HCT116 (cell line): ENCODE results near the gene SPATC1L. TPM values are rescaled to one million over a fixed set of nuclear protein-coding genes. Genes with fewer than 3 reads are reported as not detected.
A peak's percentile ranks its signal among the peaks of the same experiment; 100 is the strongest.

ENCODE experiments used
- ATAC-seq: fragments of 200-7000 bp; cut with Tn5 transposase; 2 replicates; pipeline ENCODE4 v1.9.1; 2020; ENCODE audit warnings: mild to moderate bottlenecking, moderate library complexity
- BruUV-seq: library from RNA; stranded (reverse); fragments of 400-500 nt; replicated peaks from 2 replicates; lab custom pipeline; 2021; lab: Mats Ljungman, UMichigan
- CTCF ChIA-PET: fragments of 300-600 bp; sonication (Branson Sonifier 250); formaldehyde crosslinking; loops from one replicate; lab custom pipeline; 2021; ENCODE audit warnings: antibody characterized with exemption; lab: Charles Lee
- POLR2A ChIA-PET: fragments of 300-600, 350-600 bp; sonication (Branson Sonifier 250); formaldehyde crosslinking; loops from one replicate; lab custom pipeline; 2021; ENCODE audit warnings: antibody characterized with exemption; lab: Charles Lee
- RAD21 ChIA-PET, 2 experiments: fragments of 300-600 bp; sonication (Branson Sonifier 250); formaldehyde crosslinking; loops; one replicate each; lab custom pipeline; 2023; ENCODE audit warnings: low total read pairs in 2 of 2; ENCODE audit not compliant: uncharacterized antibody in 2 of 2, unreplicated experiment in 2 of 2, low non-redundant PET in 1 of 2; lab: Charles Lee
- DNase-seq: peaks from one replicate; pipeline ENCODE4 v3.0.0-alpha.2; 2010; ENCODE audit warnings: low read depth, low spot score
- H2AFZ ChIP-seq: fragments of 200-600 bp; shearing (Covaris generic), sonication (generic); 2 replicates; pipeline ENCODE4 v1.6.1; 2017; ENCODE audit warnings: low read depth, mixed run types, mixed read lengths, antibody characterized with exemption, low read length; ENCODE audit not compliant: poor library complexity, severe bottlenecking
- H3K27ac ChIP-seq: 2 replicates; pipeline ENCODE4 v1.5.1; 2012; ENCODE audit warnings: low read depth, low read length
- H3K27me3 ChIP-seq: fragments of 200-600 bp; sonication (generic); 2 replicates; pipeline ENCODE4 v1.6.1; 2016; ENCODE audit warnings: mixed run types, low read length, mixed read lengths; ENCODE audit not compliant: insufficient read depth
- H3K36me3 ChIP-seq, 2 experiments: fragments of 200-500 bp in 1 of 2; fragments of 200-600 bp in 1 of 2; sonication (Bioruptor generic) in 1 of 2; sonication (generic) in 1 of 2; 2 replicates each; pipeline versions ENCODE4 v1.5.1 to v1.6.1; 2014 to 2016; ENCODE audit warnings: low read length in 2 of 2, inconsistent platforms in 1 of 2, mixed read lengths in 1 of 2, mixed run types in 1 of 2; ENCODE audit not compliant: insufficient read depth in 2 of 2, control insufficient read depth in 1 of 2
- H3K4me1 ChIP-seq, 2 experiments: fragments of 200-600 bp in 1 of 2; sonication (generic) in 1 of 2; 2 replicates each; pipeline versions ENCODE4 v1.5.1 to v1.6.1; 2012 to 2017; ENCODE audit warnings: low read length in 2 of 2, inconsistent platforms in 1 of 2, mild to moderate bottlenecking in 1 of 2, mixed read lengths in 1 of 2, mixed run types in 1 of 2, moderate library complexity in 1 of 2; ENCODE audit not compliant: insufficient read depth in 2 of 2, control insufficient read depth in 1 of 2
- H3K4me2 ChIP-seq: fragments of 200-600 bp; sonication (generic); 2 replicates; pipeline ENCODE4 v1.6.1; 2017; ENCODE audit warnings: mixed run types, low read length, mixed read lengths
- H3K4me3 ChIP-seq, 2 experiments: fragments of 200-600 bp in 1 of 2; sonication (generic) in 1 of 2; replicated peaks in 1 of 2; 2 replicates each; pipeline ENCODE4 v1.5.1; 2011 to 2016; ENCODE audit warnings: low read length in 2 of 2, control low read depth in 1 of 2, low read depth in 1 of 2, mild to moderate bottlenecking in 1 of 2, mixed read lengths in 1 of 2, mixed run types in 1 of 2
- H3K79me2 ChIP-seq: fragments of 200-600 bp; sonication (generic); 2 replicates; pipeline ENCODE4 v1.6.1; 2017; ENCODE audit warnings: mild to moderate bottlenecking, mixed run types, low read length, moderate library complexity, mixed read lengths; ENCODE audit not compliant: insufficient read depth
- H3K9ac ChIP-seq: fragments of 200-600 bp; sonication (generic); 2 replicates; pipeline ENCODE4 v1.6.1; 2016; ENCODE audit warnings: low read length, mixed read lengths
- H3K9me2 ChIP-seq: fragments of 200-600 bp; sonication (generic), shearing (Covaris generic); 2 replicates; pipeline ENCODE4 v1.6.1; 2017; ENCODE audit warnings: mixed run types, mild to moderate bottlenecking, moderate library complexity; ENCODE audit not compliant: insufficient read depth
- H3K9me3 ChIP-seq, 2 experiments: fragments of 200-500 bp in 1 of 2; fragments of 200-600 bp in 1 of 2; sonication (Bioruptor generic) in 1 of 2; sonication (generic) in 1 of 2; 2 replicates each; pipeline ENCODE4 v1.6.1; 2014 to 2017; ENCODE audit warnings: low read length in 2 of 2, mixed read lengths in 2 of 2, inconsistent platforms in 1 of 2, low read depth in 1 of 2, mild to moderate bottlenecking in 1 of 2, mixed run types in 1 of 2, moderate library complexity in 1 of 2; ENCODE audit not compliant: control insufficient read depth in 1 of 2, insufficient read depth in 1 of 2
- H4K20me1 ChIP-seq: fragments of 200-600 bp; sonication (generic), shearing (Covaris generic); 2 replicates; pipeline ENCODE4 v1.6.1; 2017; ENCODE audit warnings: mixed run types, mild to moderate bottlenecking, moderate library complexity; ENCODE audit not compliant: insufficient read depth
- CBX3 ChIP-seq: IDR thresholded peaks from 2 replicates; pipeline ENCODE4 v1.6.1; 2012; ENCODE audit warnings: low read depth
- CEBPB ChIP-seq: IDR thresholded peaks from 2 replicates; pipeline ENCODE4 v1.6.1; 2012; ENCODE audit warnings: low read depth
- EZH2 ChIP-seq: fragments of 200-600 bp; sonication (generic); IDR thresholded peaks from 2 replicates; pipeline ENCODE4 v1.6.1; 2017; ENCODE audit warnings: antibody characterized with exemption, mixed run types
- FOSL1 ChIP-seq: IDR thresholded peaks from 2 replicates; pipeline ENCODE4 v1.6.1; 2012; ENCODE audit warnings: low read depth
- JUND ChIP-seq: IDR thresholded peaks from 2 replicates; pipeline ENCODE4 v1.6.1; 2012
- POLR2AphosphoS5 ChIP-seq: IDR thresholded peaks from 2 replicates; pipeline ENCODE4 v1.6.1; 2011; ENCODE audit warnings: mild to moderate bottlenecking, low read depth, low read length, moderate library complexity
- RAD21 ChIP-seq: IDR thresholded peaks from 2 replicates; pipeline ENCODE4 v1.6.1; 2012; ENCODE audit warnings: low read depth, mild to moderate bottlenecking
- SIN3A ChIP-seq: IDR thresholded peaks from 2 replicates; pipeline ENCODE4 v1.6.1; 2012; ENCODE audit warnings: low read depth
- TCF7L2 ChIP-seq: IDR thresholded peaks from 2 replicates; pipeline ENCODE4 v1.7.0; 2011; ENCODE audit warnings: borderline replicate concordance, inconsistent platforms; ENCODE audit not compliant: insufficient read depth, insufficient read length; ENCODE audit errors: extremely low read depth
- YY1 ChIP-seq: IDR thresholded peaks from 2 replicates; pipeline ENCODE4 v1.6.1; 2011; ENCODE audit warnings: low read length, low read depth, moderate library complexity, mild to moderate bottlenecking; ENCODE audit not compliant: insufficient replicate concordance; ENCODE audit errors: extremely low read depth
- ZBTB33 ChIP-seq: IDR thresholded peaks from 2 replicates; pipeline ENCODE4 v1.6.1; 2011; ENCODE audit warnings: mild to moderate bottlenecking, low read length, moderate library complexity; ENCODE audit not compliant: insufficient replicate concordance; ENCODE audit errors: extremely low read depth
- ZNF274 ChIP-seq: fragments of 200-500 bp; sonication (Bioruptor generic); IDR thresholded peaks from 2 replicates; pipeline ENCODE4 v1.6.1; 2014; ENCODE audit warnings: mild to moderate bottlenecking, low read depth, low read length, inconsistent platforms
- intact Hi-C: fragments of 100-400 bp; cut with micrococcal nuclease; formaldehyde crosslinking; loops from 2 replicates; pipeline ENCODE4 v1.10.0; 2022
- total RNA-seq: library from RNA; stranded (reverse); gene quantifications from one replicate; pipeline ENCODE4 v1.2.1, GENCODE V29; 2021; ENCODE audit not compliant: unreplicated experiment
- TF ChIP-seq, protein P1 (sequence below): IDR thresholded peaks from 2 replicates; pipeline ENCODE4 v1.6.1; 2012; ENCODE audit warnings: low read depth

Gene SPATC1L
- total RNA-seq, 1 experiment from 2014 or later: 1.3 TPM

DNA sequence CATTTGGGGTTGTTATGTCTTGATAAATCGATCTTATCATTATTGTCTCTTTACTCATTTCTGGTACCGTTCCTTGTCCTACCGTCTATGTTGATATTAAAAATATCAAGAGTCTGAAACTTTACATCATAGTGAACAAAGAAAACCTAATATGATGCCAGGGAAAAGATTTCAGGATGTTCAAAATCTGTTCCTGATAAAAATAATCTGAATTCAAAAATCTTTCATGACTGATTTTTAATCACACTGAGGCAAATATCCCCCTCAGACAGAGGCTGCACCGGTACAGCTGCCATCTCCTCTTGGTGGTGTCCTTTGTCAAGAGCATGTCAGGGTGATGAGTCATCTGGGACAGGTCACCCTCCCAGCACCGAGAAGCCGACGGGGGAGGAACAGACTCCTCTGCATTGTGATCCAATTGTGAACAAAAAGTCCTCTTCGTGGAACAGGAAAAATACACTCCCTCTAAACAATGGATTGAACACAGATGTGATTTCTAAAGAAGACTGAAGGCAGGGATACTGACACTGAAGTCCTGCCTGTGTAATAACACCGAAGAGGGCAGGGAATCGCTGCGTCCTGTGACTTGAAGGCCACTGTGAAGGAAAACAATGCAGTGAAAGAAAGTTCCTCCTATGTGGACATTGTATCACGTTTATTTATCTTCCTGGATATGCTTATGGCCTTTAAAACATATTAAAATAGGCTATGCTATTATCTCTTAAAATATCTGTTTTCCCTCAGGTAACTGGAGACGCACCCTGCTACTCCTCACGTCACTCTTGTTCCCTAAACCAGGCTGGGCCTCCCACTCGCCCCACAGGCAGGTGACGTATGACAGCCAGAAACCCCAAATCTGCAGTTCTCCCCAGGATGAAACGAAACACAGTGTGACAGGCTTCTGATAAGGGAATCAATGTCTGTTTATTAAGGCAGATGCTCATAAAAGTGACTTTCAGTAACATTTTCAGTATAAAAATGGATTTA lies 4.3 kb upstream of the SPATC1L start:
- RAD21 ChIA-PET: no interaction called here
- BruUV-seq: no TSS peak
- Histone ChIP-seq H3K9ac (peak overlapping the region; percentile 19; the same call in 1 of the 2 replicates), H3K27me3 (no peaks in the 10 kb centered on the region), H3K79me2 (no peaks in the 10 kb centered on the region), H3K27ac (peak overlapping the region; percentile 38; the same call in 1 of the 2 replicates), H2AFZ (no peak overlapping the region), H3K4me2 (peak overlapping the region; percentile 61), H3K9me2 (no peaks in the 10 kb centered on the region), H3K36me3 (no peaks in the 10 kb centered on the region), H3K4me1 (peaks cover 14 to 19% of the 10 kb centered on the region in 2 experiments), H4K20me1 (no peaks in the 10 kb centered on the region), H3K9me3 (no peaks in the 10 kb centered on the region), H3K4me3 (no peak overlapping the region)
- peak; percentile 96 for ATAC-seq
- CTCF ChIA-PET: no interaction called here
- POLR2A ChIA-PET: no interaction called here
- DNase-seq: peak; percentile 28
- intact Hi-C loops: no loop called here
- TF ChIP-seq CBX3 (no peak), JUND (peak; percentile 56; the same call in 1 of the 2 replicates), RAD21 (peak; percentile 16; the same call in 1 of the 2 replicates), ZNF274 (no peak), FOSL1 (peak; percentile 68)

DNA sequence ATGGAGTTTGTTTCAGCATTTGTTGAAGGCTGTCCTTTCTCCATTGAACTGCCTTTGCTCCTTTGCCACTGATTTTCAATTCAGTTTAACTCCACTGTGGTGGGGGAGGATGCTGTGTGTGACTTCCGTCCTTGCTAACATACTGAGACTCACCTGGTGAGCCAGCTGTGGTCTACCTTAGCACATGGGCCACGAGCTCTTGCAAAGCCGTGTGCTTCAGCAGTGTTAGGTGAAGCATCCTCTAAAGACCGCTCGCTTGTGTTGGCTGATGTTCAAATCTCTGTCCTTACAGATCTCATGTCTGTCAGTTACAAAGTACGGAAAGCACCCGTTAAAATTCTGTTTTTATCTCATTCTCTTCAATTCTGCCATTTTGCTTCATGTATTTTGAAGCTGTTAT lies 3.6 kb upstream of the SPATC1L start:
- no peaks in the 10 kb centered on the region for H3K27me3 ChIP-seq
- no peaks in the 10 kb centered on the region for H3K9me3 ChIP-seq
- CTCF ChIA-PET: no interaction called here
- no peak overlapping the region for H2AFZ ChIP-seq
- no peaks in the 10 kb centered on the region for H3K79me2 ChIP-seq
- H3K4me3 ChIP-seq: no peak overlapping the region
- peaks cover 14 to 19% of the 10 kb centered on the region in 2 experiments for H3K4me1 ChIP-seq
- no peak overlapping the region for H3K27ac ChIP-seq
- H4K20me1 ChIP-seq: no peaks in the 10 kb centered on the region
- RAD21 ChIA-PET: no interaction called here
- no TSS peak for BruUV-seq
- ATAC-seq: no peak
- no peak overlapping the region for H3K9ac ChIP-seq
- no peak for DNase-seq
- no peaks in the 10 kb centered on the region for H3K9me2 ChIP-seq
- no peaks in the 10 kb centered on the region for H3K36me3 ChIP-seq
- intact Hi-C loops: no loop called here
- peak overlapping the region; percentile 61 for H3K4me2 ChIP-seq
- POLR2A ChIA-PET: no interaction called here
- no peak for TF ChIP-seq SIN3A
- TF ChIP-seq, protein P1, sequence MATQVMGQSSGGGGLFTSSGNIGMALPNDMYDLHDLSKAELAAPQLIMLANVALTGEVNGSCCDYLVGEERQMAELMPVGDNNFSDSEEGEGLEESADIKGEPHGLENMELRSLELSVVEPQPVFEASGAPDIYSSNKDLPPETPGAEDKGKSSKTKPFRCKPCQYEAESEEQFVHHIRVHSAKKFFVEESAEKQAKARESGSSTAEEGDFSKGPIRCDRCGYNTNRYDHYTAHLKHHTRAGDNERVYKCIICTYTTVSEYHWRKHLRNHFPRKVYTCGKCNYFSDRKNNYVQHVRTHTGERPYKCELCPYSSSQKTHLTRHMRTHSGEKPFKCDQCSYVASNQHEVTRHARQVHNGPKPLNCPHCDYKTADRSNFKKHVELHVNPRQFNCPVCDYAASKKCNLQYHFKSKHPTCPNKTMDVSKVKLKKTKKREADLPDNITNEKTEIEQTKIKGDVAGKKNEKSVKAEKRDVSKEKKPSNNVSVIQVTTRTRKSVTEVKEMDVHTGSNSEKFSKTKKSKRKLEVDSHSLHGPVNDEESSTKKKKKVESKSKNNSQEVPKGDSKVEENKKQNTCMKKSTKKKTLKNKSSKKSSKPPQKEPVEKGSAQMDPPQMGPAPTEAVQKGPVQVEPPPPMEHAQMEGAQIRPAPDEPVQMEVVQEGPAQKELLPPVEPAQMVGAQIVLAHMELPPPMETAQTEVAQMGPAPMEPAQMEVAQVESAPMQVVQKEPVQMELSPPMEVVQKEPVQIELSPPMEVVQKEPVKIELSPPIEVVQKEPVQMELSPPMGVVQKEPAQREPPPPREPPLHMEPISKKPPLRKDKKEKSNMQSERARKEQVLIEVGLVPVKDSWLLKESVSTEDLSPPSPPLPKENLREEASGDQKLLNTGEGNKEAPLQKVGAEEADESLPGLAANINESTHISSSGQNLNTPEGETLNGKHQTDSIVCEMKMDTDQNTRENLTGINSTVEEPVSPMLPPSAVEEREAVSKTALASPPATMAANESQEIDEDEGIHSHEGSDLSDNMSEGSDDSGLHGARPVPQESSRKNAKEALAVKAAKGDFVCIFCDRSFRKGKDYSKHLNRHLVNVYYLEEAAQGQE: no peak
- TF ChIP-seq ZBTB33: no peak
- no peak for TF ChIP-seq YY1
- no peak for TF ChIP-seq EZH2
- no peak for TF ChIP-seq TCF7L2
- TF ChIP-seq POLR2AphosphoS5: no peak
- no peak for TF ChIP-seq CEBPB
